ENCODE results near the gene PELI2.

The PELI2 gene

GRCh38 chr14:56342494-56342942 is 224.3 kb downstream of the PELI2 start:
- DNase-seq (ENCODE audit: low read depth, low spot score): no peak

GRCh38 chr14:56349960-56350359 is 231.7 kb downstream of the PELI2 start:
- DNase-seq (ENCODE audit: low read depth, low spot score): no peak

All from iPS DF 19.7 (cell line).